SIG-M5 treated with dmso at 0.1 percent for 504 hours (cell line): Measurements from ENCODE around the gene LRRK2.
A peak's percentile ranks its signal among the peaks of the same experiment; 100 is the strongest.
"Not testable (repeated sequence)": the region's sequence is repeated elsewhere in the genome, so short reads cannot be mapped to it uniquely, and the experiment has no call there.

Experiments
- DNase-seq: peaks from one replicate; lab custom pipeline; 2025; ENCODE audit not compliant: unreplicated experiment; lab: John Stamatoyannopoulos, UW

The LRRK2 gene

DNA sequence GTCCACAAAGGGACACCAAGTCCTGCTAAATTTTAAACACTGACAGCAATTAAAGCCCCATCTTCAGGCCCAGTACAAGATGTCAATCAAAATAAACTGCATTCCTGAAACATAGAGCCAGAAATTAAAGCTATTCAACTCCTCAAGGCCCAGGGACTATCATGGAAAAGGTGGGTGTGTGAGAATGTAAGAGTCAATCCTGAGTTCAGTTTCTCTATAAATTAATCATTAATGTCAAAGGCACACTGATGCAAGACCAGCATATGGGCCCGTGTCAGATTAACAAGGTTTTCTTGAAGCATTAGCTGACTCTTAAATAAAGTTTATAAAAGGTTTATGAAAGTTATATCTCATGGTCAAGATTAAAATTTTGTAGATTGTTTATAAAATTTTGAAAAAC is 13.6 kb upstream of the LRRK2 start:
- DNase-seq: not testable (repeated sequence)

GRCh38 chr12:40212566-40212965 is 12.2 kb upstream of the LRRK2 start:
- DNase-seq: no peak

- peak; percentile 56 for DNase-seq
These were observed 8.8 kb upstream of the LRRK2 start for GRCh38 chr12:40215982-40216381.

GRCh38 chr12:40216516-40217288 is 8.1 kb upstream of the LRRK2 start:
- DNase-seq: peak; percentile 88

- no peak for DNase-seq
These were observed 5.0 kb upstream of the LRRK2 start for GRCh38 chr12:40219760-40220159.

GRCh38 chr12:40222247-40222646 is 2.5 kb upstream of the LRRK2 start:
- DNase-seq: peak; percentile 94

GRCh38 chr12:40223646-40224045 is 1.2 kb upstream of the LRRK2 start:
- DNase-seq: peak; percentile 43

- DNase-seq: no peak
These were observed 663 bp downstream of the LRRK2 start for GRCh38 chr12:40225337-40225983.

GRCh38 chr12:40225984-40226602 is 1.3 kb downstream of the LRRK2 start:
- peak; percentile 80 for DNase-seq

DNA sequence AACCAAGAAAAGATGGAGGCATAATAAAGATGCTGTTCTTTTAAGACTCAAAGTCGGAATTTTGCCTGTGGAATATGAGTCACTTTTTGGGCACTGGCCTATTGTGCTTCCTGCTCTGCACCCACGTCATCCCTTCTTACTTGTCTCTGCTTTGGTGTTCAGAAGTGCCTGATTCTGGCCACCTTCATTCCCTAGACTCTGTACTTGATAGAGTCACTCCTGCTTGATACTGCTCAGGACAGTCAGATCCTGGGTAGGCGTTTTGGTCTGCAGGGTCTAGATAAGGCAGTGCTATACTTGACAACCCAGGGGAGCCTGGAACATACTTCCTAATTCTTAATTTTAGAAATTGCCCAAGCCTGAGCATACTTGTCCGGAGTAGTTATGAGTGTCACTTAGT is 1.9 kb downstream of the LRRK2 start:
- peak; percentile 73 for DNase-seq

GRCh38 chr12:40227447-40227846 is 2.6 kb downstream of the LRRK2 start:
- DNase-seq: no peak

- DNase-seq: no peak
These were observed 3.9 kb downstream of the LRRK2 start for GRCh38 chr12:40228727-40229126.

- DNase-seq: no peak
These were observed 5.2 kb downstream of the LRRK2 start for GRCh38 chr12:40229690-40230651.

DNA sequence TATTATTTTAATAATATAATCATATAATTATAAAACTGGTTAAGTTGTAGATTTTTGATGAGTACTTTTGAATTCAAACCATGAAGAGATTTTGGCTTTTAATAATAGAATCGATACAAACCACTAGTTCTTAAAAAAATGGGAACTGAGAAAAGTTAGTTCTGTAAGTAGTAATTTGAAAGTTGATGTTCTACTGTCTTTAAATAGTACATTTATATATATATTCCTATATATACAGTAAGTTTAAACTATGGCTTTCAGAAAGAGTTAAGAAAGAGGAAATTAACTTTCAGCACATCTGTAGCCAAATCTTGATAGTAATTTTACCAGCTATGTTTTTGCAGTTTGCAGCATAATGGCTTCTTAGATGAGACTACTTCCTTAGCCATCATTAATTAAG is 7.8 kb downstream of the LRRK2 start:
- DNase-seq: peak; percentile 24

DNA sequence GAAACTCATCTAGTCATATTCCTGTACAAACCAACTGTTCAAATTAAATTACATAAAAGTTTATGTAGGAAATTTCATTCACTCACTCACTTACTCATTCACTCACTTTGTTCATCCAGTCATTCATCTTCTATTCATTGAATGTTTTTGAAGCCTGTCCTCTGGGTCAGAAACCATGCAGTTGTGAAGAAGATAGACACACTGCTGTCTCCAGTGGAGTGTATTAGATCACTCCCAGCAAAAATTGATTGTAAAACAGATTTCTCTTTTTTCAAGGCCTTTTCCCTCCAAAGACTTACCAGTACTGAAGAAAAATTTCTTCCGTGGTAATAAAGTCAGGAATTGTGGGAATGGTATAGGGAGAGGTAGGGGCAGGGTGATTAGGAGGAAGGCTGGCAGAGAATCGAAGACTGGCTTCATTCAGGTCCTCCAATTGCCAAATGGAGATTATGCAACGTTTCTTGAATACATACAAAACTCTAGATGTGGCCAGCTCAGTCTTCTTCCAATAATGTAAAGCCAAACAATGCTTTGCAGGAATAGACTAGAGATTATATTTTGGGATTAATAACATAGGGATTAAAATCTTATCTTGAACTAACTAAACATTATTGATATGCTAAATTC is 9.1 kb downstream of the LRRK2 start:
- DNase-seq: no peak

DNA sequence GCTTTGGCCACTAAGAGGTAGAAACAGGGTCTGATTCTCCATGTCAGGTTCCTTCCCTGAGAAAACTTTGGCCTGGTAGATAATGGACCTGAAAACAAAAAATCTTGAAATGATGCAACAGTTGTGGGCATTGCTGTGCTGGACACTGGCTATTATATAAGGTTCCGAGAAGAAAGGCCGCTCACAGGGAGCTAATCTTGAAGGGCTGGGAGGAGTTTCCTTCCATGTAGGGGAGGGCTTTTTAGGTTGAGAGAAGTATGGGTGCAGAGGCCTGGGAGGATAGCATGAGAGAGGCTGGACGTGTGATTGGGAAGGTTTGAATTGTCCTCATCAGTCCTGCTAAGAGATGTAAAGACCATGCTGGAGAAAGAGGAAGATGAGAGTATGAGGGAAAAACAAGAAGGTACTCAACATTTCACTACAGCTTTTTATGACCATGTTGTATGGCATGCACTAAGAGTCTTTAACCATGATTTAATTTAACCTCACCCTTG is 11.6 kb downstream of the LRRK2 start:
- no peak for DNase-seq

- no peak for DNase-seq
These were observed 13.6 kb downstream of the LRRK2 start for GRCh38 chr12:40238266-40238902.

DNA sequence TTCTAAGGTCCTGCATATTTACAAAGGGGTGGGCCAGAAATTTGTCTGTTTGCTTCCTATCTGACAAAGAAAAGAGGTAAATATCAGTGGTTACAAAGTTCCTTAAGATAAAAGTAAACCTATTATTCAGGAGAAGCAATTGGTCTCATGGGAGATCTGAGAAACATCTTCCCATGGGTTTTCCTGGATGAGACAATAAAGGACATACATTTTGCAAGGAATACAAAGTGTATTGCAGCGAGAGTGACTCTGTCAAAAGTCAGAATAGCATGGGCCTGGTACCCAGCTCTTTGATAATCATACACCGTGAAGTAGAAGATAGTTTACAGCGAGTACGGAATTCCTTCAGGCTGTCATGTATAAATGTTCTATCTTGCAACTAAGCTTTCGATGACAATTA is 14.2 kb downstream of the LRRK2 start:
- no peak for DNase-seq

- DNase-seq: no peak
These were observed 16.0 kb downstream of the LRRK2 start for GRCh38 chr12:40240779-40241178.

DNA sequence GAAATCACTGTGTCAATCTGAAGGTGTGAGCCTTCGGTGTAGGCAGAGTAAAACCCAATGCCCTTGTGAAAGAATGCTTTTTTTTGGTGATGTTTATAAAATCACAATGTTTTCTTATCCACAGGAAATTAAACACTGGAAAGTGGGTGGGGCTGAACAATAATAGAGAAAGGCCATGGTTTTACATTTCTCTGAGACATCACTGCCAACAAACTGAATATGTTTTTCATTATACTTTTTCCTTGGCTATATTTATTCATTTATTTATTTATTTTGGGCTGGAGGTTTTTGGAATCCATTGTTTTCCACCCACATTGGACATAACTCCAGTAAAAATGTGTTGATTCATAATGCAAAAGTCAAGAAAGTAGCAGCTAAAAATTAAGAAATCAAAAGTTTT is 16.9 kb downstream of the LRRK2 start:
- DNase-seq: no peak
